Fibroblast of mammary gland (primary cell): Measurements from ENCODE around the gene MOB3B.

Experiments
- DNase-seq: peaks from one replicate; pipeline ENCODE4 v3.0.0-alpha.2; 2010; ENCODE audit warnings: low read depth
- H3K4me3 ChIP-seq: 2 replicates; pipeline ENCODE4 v1.5.1; 2011; ENCODE audit warnings: low read depth, mild to moderate bottlenecking, low read length, moderate library complexity; ENCODE audit not compliant: control insufficient read depth
- TF ChIP-seq, protein P1 (sequence below): conservative IDR thresholded peaks from 2 replicates; pipeline ENCODE4 v1.5.1; 2011; ENCODE audit warnings: low read depth, low read length, inconsistent platforms; ENCODE audit not compliant: control insufficient read depth, insufficient read depth

The MOB3B gene

DNA sequence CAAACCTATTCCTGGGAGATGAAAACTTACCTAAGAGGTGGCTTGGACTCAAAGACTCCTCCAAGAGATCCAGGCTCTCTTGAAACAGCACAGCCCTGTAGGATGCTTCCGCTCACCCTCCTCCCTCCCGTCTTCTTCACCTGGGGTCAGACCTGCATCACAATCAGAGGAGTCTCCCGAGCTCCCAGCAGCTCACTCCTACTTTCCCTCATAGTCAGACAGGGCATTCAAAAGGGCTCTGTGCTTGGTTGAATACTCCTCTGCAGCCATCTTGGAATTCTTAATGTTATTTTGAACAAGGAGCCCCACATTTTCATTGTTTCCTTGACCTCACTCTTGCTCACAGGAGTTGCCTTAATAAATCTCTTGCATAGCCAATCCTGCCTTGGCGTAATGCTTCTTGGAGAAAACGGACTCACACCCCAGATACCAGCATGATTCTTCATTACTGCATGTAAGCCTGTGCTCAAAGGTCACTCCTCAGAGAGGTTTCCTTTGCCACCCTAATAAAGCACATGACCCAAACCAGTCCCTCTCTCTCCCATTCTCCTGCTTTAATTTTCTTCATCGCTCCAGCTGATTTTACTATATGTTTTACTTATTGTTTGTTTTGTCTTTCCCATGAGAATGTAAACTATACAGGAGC, 52.6 kb downstream of the MOB3B start:
- TF ChIP-seq, protein P1, sequence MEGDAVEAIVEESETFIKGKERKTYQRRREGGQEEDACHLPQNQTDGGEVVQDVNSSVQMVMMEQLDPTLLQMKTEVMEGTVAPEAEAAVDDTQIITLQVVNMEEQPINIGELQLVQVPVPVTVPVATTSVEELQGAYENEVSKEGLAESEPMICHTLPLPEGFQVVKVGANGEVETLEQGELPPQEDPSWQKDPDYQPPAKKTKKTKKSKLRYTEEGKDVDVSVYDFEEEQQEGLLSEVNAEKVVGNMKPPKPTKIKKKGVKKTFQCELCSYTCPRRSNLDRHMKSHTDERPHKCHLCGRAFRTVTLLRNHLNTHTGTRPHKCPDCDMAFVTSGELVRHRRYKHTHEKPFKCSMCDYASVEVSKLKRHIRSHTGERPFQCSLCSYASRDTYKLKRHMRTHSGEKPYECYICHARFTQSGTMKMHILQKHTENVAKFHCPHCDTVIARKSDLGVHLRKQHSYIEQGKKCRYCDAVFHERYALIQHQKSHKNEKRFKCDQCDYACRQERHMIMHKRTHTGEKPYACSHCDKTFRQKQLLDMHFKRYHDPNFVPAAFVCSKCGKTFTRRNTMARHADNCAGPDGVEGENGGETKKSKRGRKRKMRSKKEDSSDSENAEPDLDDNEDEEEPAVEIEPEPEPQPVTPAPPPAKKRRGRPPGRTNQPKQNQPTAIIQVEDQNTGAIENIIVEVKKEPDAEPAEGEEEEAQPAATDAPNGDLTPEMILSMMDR: no peak
- no peak overlapping the region for H3K4me3 ChIP-seq
- no peak for DNase-seq

- DNase-seq: no peak
- H3K4me3 ChIP-seq: no peak overlapping the region
- TF ChIP-seq, protein P1: no peak
Measured at GRCh38 chr9:27475057-27475595, 54.5 kb downstream of the MOB3B start.

DNA sequence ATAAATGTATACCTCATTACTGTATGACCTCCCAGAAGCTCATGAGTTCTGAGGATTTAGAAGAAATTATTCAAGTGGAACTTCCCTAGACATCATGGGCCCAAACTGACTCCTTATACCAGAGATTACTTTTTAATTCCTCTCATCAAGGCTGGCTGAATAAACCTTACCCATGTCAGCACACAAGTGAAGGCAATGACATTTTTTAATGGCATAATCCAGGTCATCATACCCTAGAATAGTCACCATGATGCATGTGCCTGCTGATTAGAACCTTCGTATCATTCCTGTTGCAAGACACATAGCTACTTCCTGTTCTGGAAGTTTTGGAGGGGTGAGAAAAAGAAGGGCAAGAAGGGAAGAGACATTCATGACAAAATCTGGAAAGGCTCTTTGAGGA, 55.3 kb downstream of the MOB3B start:
- DNase-seq: no peak
- no peak overlapping the region for H3K4me3 ChIP-seq
- TF ChIP-seq, protein P1: no peak

DNA sequence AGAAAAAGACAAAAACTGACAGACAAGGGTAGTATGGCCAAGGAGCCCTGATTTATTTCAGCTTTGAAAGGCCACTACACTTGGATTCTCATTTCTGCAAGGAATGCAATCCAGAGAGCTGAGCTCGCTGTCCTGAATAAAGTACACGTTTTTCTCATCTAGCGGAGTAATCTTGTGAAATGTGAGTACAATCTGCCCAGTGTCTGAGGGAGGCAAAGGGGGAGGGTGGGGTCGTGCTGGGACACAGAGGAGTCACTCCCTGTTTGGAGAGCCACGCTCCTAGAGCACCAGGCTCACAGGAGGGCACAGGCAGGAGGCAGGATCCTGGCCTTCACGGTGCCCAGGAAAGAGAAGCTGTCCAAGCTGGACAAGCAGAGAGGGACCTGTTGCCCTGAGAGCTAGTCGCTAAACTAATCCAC, 56.5 kb downstream of the MOB3B start:
- TF ChIP-seq, protein P1: no peak
- H3K4me3 ChIP-seq: no peak overlapping the region
- DNase-seq: peak; percentile 53

- TF ChIP-seq, protein P1: no peak
- no peak overlapping the region for H3K4me3 ChIP-seq
- peak; percentile 41 for DNase-seq
Measured at GRCh38 chr9:27472195-27472594, 57.4 kb downstream of the MOB3B start.

GRCh38 chr9:27471789-27472188, 57.8 kb downstream of the MOB3B start:
- H3K4me3 ChIP-seq: no peak overlapping the region
- TF ChIP-seq, protein P1: no peak
- peak; percentile 15 for DNase-seq

GRCh38 chr9:27471366-27471765, 58.2 kb downstream of the MOB3B start:
- no peak for DNase-seq
- H3K4me3 ChIP-seq: no peak overlapping the region
- TF ChIP-seq, protein P1: no peak
